ENCODE results near the gene AK9.
"Not testable (repeated sequence)": the region's sequence is repeated elsewhere in the genome, so short reads cannot be mapped to it uniquely, and the experiment has no call there.

The AK9 gene

DNA sequence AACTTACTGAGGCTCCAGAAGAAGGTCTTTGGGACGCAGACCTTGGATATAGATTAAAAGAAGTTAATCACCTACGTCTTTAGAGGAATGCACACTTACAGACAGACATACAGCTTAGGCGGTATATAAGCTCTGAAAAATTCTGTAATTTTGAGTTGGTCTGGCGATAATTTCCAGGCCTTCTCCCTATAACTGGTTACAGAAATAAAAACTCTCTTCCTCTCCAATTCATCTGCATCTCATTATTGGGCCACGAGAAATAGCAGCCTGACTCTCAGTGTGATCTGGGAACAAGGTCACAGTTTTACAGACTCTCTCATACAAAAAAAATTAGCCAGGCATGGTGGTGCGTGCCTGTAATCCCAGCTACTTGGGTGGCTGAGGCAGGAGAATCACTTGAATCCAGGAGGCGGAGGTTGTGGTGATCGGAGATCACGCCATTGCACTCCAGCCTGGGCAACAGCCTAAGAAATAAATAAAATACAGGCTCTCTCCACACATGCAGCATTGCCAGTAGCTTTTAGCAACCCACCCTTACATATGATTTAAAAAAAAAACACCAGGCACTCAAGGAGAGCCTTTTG, 212.7 kb downstream of the AK9 start:
- no peak for DNase-seq

DNA sequence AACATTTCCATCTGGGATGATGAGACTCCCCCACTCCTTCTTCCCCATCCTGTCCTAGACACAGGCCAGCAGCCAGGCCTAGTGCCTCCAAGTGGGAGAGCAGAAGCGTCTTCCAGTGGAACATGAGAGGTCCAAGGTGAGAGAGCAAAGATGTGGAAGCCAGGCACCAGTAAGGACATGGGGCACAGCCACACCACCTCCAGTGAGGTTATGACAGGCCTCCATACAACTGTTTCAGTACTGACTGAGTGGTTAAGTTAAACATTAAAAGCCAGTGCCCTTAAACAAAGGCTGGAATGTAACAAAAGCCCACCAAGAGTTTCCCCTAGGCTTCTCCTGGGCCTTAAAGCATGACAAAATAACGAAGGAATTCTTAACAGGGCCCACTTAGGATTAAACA, 213.3 kb downstream of the AK9 start:
- DNase-seq, result no peak

DNA sequence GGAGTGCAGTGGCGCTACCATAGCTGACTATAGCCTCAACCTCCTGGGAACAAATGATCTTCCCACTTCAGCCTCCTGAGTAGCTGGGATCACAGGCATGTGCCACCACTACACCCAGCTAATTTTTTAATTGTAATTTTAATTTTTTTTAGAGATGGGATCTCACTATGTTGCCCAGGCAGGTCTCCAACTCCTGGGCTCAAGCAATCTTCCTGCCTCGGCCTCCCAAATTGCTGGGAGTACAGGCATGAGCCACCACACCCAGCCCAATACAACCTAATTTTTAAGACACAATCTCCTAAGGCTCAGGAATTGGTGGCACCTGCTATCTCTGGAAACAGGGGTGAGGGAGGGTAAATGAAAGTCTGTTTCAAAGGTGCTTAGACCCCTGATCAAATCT, 213.8 kb downstream of the AK9 start:
- DNase-seq, result no peak

DNA sequence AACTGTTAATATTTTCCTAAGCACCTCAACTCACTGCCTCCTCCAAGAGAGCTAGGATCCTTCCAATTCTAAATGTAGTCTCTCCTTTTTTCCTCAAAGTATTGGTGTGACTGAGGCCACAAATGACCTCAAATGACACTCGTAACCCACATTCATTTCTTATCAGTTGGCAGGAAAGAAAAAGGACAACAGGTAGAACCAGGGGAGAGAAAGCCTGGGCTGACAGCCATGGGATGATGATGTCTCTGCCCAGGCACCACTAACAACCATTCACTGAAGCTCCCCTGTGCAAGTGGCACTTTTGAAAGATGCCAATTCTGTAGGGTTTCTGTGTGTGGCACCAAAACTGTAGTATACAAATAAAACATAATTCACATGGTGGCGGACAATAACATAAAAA, 215.4 kb downstream of the AK9 start:
- no peak for DNase-seq

DNA sequence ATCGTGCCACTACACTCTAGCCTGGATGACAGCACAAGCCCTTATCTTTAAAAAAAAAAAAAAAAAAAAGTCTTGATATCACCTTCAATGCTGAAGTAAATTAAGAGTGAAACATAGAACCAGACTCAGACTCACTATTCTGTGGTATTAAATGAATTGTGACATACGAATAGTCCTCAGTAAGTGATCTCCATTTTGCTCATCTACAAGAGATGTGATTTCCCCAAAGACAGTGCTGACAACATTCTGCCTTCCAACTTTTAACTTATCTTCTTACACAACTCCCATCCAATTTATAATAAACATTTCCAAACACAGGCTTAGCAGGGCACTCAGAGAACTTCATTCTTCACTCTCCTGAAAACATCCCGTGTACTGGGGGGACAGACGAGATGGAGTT, 216.0 kb downstream of the AK9 start:
- no peak for DNase-seq

DNA sequence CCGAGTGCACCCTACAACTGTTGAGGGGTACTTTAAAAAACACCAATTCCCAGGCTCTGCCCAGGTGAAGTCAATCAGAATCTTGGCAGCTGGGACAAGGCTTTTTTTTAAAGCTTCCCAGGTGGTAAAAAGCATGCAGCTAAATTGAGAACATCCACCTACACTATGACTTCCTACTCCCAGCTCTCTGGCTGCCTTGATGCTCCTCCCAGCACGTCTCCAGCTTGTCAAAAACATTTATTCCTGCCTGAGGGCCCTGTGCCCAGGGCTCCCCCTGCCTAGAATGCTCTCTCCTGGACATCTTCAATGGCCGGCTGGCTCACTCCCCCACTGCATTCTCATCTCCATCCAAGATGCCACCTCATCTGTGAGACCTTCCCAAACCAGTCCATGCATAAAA, 217.9 kb downstream of the AK9 start:
- no peak for DNase-seq

DNA sequence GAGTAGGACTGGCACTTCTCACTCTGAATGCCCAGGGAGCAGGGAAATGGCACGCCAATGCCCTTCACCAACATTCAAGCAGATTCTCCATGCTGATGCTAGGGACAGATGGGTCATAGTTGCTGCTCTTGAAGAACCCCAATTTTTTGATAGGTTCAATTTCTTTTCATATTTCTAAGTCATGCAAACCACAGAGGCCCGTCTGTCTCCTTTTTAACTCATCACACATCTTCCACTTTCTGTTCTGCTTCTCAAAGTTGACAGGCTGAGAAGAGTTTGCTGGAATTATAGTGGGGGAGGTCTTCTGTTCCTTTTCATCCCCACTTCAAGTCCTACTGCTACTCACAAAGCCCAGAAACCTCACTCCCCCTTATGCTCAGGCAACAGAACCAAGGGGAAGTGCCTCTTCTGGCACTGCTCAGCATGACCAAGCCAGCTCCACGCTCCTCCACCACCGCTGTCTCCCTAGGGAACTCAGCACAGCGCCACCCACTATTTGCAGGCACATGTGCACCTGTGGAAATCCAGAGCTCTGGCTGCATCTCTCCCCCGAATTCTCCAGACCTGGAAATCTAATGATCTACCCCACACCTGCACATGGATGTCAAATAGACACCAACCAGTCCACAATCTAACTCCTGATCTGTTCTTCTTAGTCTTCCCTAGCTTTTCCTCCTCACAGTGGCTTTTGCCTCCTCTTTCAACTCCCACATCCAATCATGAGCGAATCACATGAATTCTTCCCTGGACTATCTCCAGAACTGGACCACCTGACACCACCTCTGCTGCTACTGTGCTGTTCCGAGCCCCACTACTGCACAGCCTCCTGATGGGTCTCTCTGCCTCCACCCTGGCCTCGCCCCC, 218.6 kb downstream of the AK9 start:
- DNase-seq, result no peak

DNA sequence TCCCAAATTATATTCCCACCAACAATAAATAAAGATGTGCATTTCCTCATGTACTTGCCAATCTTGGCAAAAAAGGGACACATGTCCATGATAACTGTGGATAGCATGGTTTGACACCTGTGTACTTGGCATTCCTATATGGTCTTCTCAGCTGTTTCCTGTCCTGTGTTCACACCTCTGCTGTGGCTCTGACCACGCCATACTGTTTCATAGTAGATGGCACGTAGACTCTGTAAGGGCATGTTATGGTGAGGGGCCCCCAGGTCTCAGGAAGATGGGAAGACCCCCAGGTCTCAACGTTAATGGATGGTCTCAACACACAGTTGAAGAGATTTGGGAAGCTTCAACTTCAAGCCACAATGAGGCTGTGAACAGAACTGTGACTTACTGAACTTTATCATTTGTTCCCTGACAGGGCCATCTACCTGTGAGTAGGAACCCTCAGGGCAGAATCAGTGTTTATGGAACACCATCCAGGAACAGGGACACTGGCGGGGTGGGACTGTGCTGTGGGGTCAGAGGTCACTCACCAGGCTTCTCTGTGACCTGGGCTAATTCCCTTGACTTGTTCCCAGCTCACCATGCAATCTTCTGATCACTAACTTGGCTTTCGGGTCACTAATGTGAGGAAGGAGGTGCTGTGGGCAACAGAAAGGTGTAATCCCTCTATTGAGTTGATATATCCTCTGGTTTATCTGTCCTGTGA, 219.7 kb downstream of the AK9 start:
- DNase-seq, result no peak

DNA sequence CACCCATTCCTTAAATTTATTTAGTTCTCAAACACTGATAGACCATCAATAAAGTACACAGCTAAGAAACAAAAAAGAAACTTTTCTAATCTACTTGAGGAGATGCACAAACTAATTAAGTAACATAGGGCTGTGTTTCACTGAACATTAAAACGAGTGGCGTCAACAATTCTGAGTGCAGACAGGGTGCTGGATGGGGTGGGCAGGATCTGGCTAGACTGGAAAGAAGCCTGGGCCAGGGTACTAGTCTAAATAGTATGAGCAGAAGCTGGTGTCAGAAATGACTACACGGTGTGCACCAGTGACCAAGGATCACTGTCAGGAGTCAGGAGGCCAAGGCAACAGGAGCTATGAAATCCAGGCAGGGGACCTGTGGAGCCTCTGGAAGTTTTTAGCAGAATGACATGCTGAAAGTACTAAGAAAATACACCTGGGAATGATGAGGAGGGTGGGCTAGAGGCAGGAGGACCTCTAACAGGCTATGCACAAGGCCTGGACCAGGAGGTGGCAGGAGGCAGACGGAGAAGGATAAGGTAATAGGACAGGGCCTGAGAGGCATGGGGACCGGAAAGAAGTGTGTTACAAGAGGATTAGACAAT, 221.3 kb downstream of the AK9 start:
- DNase-seq, result no peak

DNA sequence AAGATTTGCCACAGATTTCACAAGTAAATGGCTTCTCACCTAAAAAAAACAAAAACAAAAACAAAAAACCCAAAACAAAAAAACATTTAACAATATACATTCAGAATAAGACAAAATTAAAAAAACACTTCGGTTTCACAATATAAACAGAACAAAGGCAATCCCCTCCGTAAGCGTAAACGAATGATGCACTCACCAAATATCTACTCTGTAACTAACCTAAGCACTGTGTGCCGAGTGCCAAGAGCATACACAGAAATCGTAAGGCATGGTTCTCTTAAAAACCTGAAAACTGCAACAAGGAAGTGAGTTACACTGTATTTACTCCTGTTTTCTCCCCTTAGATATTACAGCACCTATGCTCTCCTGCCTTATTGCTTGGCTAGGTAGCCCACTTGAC, 223.3 kb downstream of the AK9 start:
- no peak for DNase-seq

DNA sequence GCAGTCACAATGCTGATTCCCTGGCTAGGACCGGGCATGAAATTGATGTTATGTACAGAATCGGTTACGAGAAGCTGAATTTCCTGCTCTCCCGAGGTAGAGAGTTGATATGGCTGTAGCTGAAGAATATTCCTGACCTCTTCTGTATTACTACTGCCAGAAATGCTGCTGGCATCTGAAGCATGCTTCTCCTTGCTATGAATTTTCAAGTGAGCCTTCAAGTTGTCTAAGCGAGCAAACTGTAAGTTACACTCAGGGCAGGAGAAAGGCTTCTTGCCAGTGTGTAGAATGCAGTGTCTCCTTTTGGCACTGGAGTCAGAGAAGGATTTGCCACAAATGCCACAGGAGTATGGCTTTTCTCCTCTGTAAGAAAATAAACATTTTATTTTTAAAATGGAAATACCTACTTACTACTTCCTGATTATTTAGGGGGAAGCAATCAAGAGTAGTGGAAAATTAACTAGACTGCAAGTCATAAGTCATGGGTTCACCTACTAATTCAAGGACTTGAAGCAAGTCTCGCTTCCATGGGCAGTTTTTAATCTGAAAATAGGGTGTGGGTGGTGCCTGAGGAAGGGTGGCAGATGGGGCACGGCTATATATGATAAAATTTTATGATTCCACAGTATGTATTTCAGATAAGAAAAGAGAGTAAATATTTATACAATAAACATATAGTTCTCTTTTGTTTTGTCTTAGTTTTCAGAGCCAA, 224.6 kb downstream of the AK9 start:
- no peak for DNase-seq

DNA sequence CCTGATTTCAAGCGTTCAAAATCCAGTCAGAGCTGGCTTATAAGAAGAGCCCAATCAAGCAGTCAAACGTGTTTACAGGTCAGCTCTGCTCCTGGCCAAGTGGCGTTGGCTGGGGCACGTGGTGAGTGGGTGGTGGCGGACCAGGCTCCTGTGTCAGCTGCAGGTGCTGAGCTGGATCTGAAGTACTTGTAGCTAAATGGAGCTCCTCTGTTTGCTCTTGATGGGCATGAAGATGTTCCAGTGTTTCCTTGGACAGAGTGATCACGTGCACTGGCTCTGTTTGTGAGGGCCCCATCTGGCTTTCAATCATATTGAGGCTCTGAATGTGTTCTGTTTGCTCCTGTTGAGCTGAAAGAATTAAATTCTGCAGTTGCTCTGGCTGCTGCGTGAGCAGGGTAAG, 225.2 kb downstream of the AK9 start:
- no peak for DNase-seq

DNA sequence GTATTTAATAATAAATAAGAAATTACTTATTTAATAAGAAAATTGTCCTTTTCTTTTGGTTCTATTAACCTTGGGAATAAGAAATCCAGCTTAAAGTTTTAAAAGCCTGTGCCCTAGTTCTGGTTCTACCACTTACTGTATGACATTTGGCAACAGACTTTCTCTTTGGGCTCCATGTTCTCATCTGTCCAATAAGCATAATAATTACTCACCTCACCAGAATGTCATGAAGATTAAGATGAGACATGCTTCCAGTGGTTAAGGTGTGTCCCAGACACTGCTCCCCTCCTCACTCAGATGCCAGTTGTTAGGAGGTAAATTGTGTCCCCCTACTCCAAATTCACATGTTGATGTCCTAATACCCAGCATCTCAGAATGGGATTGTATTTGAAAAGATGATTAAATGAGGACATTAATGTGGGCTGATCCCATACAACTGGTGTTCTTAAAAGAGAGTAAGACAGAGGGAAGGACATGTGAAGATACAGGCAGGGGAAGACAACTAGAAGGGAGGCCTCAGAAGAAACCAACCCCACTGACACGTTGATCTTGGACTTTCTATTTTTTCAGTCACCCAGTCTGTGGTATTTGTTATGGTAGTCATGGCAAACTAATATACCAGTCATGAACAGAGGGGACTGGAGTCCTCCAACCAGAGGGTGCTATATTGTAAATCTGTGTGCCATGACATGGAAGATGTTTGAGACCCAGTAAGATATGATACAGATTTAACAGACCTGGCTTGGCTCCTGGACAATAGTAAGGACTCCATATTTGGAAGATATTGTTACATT, 229.1 kb downstream of the AK9 start:
- no peak for DNase-seq

DNA sequence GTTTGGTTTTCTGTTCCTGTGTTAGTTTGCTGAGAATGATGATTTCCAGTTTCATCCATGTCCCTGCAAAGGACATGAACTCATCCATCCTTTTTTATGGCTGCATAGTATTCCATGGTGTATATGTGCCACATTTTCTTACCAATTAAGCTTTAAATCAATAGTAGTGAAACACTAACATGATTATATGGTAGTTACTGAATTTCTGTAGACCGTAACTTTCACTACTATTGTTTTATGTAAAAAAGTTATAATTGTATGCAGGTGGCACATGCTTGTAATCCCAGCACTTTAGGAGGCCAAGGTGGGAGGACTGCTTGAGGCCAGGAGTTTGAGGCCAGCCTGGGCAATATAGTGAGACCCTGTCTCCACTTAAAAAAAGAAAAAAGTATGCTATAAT, 229.8 kb downstream of the AK9 start:
- DNase-seq, result not testable (repeated sequence)

DNA sequence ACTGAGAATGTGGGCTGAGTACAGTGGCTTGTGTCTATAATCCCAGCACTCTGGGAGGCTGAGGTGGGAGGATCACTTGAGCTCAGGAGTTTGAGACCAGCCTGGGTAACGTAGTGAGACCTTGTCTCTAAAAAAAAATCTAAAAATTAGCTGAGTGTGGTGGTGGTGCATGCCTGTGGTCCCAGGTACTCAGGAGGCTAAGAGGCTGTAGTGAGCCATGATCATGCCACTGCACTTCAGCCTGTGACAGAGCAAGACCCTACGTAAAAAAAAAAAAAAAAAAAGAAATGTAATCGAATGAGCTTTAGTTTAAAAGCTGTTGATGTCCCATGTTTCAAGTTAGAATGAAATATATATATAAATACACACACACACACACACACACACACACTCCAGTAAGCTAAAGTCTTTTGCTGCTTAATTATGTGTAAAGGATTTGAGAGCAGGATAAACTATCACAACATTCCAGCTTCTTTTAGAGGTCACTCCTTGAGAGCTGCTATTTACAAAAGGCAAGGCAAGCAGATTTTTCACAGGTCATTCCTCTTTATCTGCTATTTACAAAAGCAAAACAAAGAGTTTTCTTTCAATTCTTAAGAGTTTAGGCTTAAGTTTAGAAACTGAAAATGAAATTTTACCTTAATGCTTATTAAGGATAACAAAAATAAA, 230.7 kb downstream of the AK9 start:
- DNase-seq, result no peak

DNA sequence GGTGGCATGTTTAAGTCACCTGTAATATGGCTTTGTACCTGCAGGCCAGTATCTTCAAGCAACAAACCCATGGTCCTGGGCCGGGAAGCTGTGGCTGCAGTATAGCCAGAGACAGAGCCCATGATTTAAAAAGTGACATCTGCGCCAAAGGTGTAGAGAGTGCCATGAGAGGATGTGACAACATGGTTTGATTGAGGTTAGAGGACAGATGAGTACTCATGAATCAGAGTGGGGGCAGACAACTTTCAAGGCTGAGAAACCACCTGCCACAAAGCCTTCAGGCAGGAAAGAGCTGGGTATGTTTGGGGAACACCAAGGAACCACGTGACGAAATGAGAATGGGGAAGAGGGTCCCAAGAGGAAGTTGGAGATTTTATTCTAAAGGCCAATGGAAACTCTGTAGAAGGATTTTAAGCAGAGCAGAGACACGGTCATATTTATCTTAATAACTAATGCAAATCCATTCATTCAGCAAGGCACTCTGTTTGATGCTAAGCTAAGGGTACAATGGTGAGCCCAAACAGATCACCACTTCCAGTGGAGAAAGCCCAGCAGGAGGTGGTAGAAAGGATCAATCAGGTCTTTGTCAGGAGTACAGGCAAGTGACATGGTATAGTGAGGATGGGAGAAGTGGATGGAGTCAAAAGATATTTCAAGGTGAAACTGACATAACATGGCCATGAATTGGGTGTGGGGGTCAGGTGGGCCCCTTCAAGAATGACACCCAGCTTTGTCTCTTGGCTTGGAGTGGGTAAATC, 232.0 kb downstream of the AK9 start:
- DNase-seq, result peak; percentile 62 to 63

DNA sequence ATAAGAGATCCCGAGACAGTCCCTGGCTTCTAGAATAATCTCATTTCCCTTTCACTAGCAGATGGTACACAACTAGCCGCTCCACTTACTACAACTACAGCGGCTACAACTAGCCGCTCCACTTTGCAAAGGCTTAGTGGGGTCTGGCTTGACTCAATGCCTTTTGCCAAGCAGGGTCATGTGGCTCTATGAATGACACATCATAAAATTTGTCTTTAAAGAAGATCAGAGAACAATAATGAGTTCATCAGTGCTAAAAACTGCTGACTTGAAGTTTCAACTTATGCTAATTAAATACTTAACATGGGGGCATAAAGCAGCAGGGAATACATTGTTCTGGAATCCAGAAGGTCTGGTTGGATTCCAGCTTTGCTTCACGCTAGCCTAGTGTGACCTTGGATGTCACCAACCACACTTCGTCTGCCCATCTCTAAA, 233.4 kb downstream of the AK9 start:
- DNase-seq, result no peak

DNA sequence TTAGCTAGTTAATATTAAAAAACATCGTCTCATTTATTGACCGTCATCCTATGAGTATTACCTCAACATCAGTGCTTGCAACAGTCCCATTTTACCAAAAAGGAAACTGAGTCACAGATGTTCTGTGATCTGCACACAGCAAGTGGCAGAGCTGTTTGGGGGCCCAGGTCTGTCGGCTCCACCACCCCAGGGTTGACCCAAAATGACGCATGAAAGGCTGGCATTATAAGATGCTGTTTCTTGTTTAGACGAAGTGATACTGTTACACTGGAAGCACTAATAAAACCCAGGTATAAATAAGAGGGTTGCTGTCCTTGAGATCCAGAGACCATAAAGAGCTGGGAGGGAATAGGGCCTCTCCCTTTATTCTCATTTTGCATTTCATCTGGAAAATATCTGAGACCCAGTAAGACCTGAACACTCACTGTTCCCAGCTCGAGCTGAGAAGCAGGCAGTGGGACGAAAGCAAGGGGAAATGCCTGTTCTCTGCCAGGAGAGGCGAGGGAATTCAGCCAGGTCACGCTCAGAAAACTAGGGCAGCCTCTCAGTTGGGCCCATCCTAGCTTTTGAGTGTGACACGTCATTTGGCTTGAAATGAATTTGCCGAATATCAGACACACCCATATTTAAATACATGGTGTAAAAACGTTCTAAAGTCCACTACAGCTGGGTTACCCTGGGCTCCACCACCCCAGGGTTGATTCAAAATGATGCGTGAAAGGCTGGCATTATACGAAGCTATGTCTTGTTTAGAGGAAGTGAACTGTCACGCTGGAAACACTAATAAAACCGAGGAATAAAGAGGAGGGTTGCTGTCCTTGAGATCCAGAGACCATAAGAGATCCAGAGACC, 234.1 kb downstream of the AK9 start:
- DNase-seq, result no peak

DNA sequence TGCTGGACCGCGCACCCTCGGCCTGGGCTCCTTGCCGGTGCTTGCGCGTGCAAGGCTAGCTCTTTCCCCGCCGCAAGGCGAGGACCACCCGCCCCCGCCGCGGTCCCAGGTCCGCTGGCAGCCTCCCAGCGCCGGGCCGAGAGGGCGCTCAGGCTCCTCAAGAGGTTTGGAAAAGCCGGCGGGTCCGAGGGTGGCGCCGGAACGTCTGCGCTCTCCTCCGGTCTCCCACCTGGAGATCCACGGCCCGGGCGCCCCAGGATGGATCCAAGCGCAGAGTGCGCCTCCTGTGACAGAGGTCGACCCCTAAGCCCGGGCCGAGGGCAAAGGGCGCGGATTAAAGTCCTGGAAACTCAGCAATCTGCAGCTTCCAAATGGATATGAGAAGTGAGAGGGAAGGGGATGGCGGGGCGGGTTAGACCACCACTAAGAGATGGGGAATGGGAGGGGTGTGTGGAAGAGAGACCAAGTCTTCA, 234.9 kb downstream of the AK9 start:
- DNase-seq, result no peak

Measured in CD4-positive, alpha-beta T cell treated with Interleukin-4 for 1 hour (primary cell).